ENCODE measurements around the gene TBX10. TPM values are rescaled to one million over a fixed set of nuclear protein-coding genes. Genes with fewer than 3 reads are reported as not detected.

The TBX10 gene
- total and polyA plus RNA-seq, 9 donors: not detected

- Histone ChIP-seq H3K4me3 (no peak overlapping the region), H3K9me3 (no peaks in the 10 kb centered on the region), H3K27ac (no peak overlapping the region), H3K27me3 (no peaks in the 10 kb centered on the region), H3K4me1 (ENCODE audit: insufficient read depth) (peaks cover 6% of the 10 kb centered on the region), H3K36me3 (no peaks in the 10 kb centered on the region)
- intact Hi-C loops (cut with DNase I): no loop called here
- DNase-seq: no peak
- TF ChIP-seq, protein P1, sequence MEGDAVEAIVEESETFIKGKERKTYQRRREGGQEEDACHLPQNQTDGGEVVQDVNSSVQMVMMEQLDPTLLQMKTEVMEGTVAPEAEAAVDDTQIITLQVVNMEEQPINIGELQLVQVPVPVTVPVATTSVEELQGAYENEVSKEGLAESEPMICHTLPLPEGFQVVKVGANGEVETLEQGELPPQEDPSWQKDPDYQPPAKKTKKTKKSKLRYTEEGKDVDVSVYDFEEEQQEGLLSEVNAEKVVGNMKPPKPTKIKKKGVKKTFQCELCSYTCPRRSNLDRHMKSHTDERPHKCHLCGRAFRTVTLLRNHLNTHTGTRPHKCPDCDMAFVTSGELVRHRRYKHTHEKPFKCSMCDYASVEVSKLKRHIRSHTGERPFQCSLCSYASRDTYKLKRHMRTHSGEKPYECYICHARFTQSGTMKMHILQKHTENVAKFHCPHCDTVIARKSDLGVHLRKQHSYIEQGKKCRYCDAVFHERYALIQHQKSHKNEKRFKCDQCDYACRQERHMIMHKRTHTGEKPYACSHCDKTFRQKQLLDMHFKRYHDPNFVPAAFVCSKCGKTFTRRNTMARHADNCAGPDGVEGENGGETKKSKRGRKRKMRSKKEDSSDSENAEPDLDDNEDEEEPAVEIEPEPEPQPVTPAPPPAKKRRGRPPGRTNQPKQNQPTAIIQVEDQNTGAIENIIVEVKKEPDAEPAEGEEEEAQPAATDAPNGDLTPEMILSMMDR (IDR thresholded peaks at IDR 0.05): no peak
- no peak for TF ChIP-seq EP300 (IDR thresholded peaks at IDR 0.05)
- WGBS, 3 donors: 88 to 93% (median 92%) methylated on average over 14 of the region's 14 CpGs
Observed at GRCh38 chr11:67611165-67611564, 28.4 kb downstream of the TBX10 start.

DNA sequence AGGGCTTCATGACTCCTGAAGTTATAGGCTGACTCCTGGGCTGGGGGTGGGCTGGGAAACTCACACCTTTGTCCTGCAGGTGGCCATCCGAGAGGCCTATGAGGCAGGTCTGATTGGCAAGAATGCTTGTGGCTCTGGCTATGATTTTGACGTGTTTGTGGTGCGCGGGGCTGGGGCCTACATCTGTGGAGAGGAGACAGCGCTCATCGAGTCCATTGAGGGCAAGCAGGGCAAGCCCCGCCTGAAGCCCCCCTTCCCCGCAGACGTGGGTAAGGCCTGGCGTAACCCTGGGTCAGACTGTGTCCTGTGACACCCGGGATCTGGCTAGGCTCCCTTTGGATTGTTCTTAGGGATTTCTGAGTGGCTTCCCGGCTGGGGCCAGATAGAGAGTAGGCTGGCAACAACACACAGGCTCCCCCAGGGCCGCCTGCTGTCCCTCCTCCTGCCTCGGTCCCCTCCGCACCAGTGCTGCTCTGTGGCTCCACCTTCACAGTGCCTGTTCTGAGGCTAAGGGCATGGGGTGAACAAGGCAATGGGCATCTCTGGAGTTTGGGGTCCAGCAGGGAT is 29.2 kb downstream of the TBX10 start:
- Histone ChIP-seq H3K9me3 (no peaks in the 10 kb centered on the region), H3K4me3 (no peak overlapping the region), H3K36me3 (no peaks in the 10 kb centered on the region), H3K27ac (no peak overlapping the region), H3K4me1 (ENCODE audit: insufficient read depth) (peaks cover 8% of the 10 kb centered on the region), H3K27me3 (no peaks in the 10 kb centered on the region)
- no peak for DNase-seq
- TF ChIP-seq, protein P1 (IDR thresholded peaks at IDR 0.05): no peak
- intact Hi-C loops (cut with DNase I): no loop called here
- 79 to 89% (median 86%) methylated on average over 15 of the region's 15 CpGs for WGBS, 3 donors

DNA sequence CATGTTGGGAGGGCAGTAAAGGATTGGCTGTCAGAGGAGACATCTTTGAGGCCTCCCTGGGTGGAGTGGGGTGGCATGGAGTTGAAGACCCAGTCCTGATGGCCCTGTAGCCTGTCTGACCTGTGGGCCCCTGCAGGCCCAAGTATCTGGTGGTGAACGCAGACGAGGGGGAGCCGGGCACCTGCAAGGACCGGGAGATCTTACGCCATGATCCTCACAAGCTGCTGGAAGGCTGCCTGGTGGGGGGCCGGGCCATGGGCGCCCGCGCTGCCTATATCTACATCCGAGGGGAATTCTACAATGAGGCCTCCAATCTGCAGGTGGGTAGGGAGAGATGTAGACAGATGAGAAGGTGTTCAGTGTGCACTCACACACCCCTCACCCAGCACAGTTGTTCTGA is 30.2 kb downstream of the TBX10 start:
- Histone ChIP-seq H3K4me3 (no peak overlapping the region), H3K27ac (no peak overlapping the region), H3K36me3 (no peaks in the 10 kb centered on the region), H3K27me3 (no peaks in the 10 kb centered on the region), H3K4me1 (ENCODE audit: insufficient read depth) (peaks cover 8% of the 10 kb centered on the region), H3K9me3 (no peaks in the 10 kb centered on the region)
- 78 to 82% (median 79%) methylated on average over 10 of the region's 10 CpGs for WGBS, 3 donors
- TF ChIP-seq, protein P1 (IDR thresholded peaks at IDR 0.05): no peak
- TF ChIP-seq EP300 (IDR thresholded peaks at IDR 0.05) (no peak), POLR2A (IDR thresholded peaks at IDR 0.05) (no peak)
- intact Hi-C loops (cut with DNase I): no loop called here
- DNase-seq: no peak

DNA sequence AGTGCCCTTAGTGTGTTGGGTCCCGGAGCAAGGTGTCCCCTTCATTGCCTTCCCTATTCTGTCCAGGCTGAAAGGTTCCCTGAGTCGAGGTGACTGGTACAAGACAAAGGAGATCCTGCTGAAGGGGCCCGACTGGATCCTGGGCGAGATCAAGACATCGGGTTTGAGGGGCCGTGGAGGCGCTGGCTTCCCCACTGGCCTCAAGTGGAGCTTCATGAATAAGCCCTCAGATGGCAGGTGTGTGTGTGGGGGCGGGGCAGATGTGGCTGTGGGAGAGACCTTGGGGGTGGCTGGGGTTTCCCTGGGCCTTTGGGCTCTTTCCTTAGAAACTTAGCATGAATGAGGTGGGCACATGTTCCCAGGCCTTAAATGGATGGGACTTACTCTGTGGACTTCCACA is 31.1 kb downstream of the TBX10 start:
- intact Hi-C loops (cut with DNase I): no loop called here
- no peaks in the 10 kb centered on the region for H3K36me3 ChIP-seq

More for the DNA sequence above, 31.1 kb downstream of the TBX10 start:
- Histone ChIP-seq H3K4me1 (ENCODE audit: insufficient read depth) (peaks cover 8% of the 10 kb centered on the region), H3K27ac (no peak overlapping the region), H3K9me3 (no peaks in the 10 kb centered on the region), H3K4me3 (no peak overlapping the region), H3K27me3 (no peaks in the 10 kb centered on the region)
- DNase-seq: no peak
- WGBS, 3 donors: 83 to 89% (median 88%) methylated on average over 8 of the region's 8 CpGs
- TF ChIP-seq EP300 (IDR thresholded peaks at IDR 0.05) (no peak), POLR2A (IDR thresholded peaks at IDR 0.05) (no peak)
- TF ChIP-seq, protein P1 (IDR thresholded peaks at IDR 0.05): no peak
